ENCODE data around the gene RASL10A. TPM values are rescaled to one million over a fixed set of nuclear protein-coding genes. Genes with fewer than 3 reads are reported as not detected.
A peak's percentile ranks its signal among the peaks of the same experiment; 100 is the strongest.

Gene RASL10A
- polyA plus RNA-seq, 3 donors: 0.35 to 2.1 (median 0.50) TPM

DNA sequence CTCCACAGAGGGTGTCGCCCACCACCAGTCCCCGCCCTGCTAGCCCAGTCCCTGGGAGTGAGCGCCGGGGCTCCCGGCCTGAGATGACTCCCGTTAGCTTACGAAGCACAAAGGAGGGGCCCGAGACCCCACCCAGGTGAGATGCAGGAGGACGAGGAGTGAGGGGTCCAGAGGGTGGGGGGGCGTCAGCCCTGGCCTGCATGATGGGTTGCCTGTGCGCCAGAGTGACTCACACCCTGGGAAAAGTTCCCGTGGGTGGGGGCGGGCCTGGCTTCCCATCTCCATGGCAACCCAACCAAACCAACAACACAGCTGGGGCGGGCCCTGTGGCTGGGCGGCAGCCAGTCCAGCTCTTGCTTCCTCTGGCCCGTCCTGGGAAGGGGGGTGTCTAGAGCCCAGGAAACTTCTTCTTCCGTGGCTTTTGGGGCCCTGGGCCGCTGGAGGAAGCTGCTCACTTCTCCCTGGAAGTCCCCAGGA is 4.6 kb downstream of the RASL10A start:
- H3K9me3 Mint-ChIP-seq: peaks cover 4 to 26% (median 18%) of the 10 kb centered on the region in 7 donors
- intact Hi-C loops (cut with micrococcal nuclease): loop anchor here in 1 of 2 donors (5.0 kb wide), 1 partner anchor 76 kb away; the partner anchor contains the start of gene AP1B1
- H3K4me1 Mint-ChIP-seq: peaks cover 59% of the 10 kb centered on the region
- H3K4me1 ChIP-seq (ENCODE audit: control insufficient read depth in 1 of 2, insufficient read depth in 2 of 2, low read length in 2 of 2): peaks cover 53 to 96% of the 10 kb centered on the region in 2 donors
- H2AFZ ChIP-seq (ENCODE audit: insufficient read depth, low read depth, low read length, poor library complexity, severe bottlenecking): no peak overlapping the region
- H3K9me3 ChIP-seq (replicated peaks in 1 of 2; ENCODE audit: control insufficient read depth in 1 of 2, insufficient read depth in 1 of 2, low read length in 2 of 2): peaks cover 4 to 13% of the 10 kb centered on the region in 2 donors
- WGBS (ENCODE audit: insufficient coverage): 22% methylated on average over 9 of the region's 18 CpGs
- H3K4me3 ChIP-seq (replicated peaks in 1 of 3; ENCODE audit: low read depth in 2 of 3, low read length in 3 of 3): peak overlapping the region in 1 of 3 experiments; percentile 29
- peak; percentile 97 to 100 (median 98) for DNase-seq
- peak overlapping the region; percentile 51 to 70 for H3K4me3 Mint-ChIP-seq
- H3K27ac ChIP-seq (ENCODE audit: low read depth in 1 of 2, low read length in 2 of 2): peak overlapping the region; percentile 31 to 75
- no peaks in the 10 kb centered on the region for H3K79me2 ChIP-seq (ENCODE audit: insufficient read depth, low read length)
- peaks cover 32 to 66% (median 49%) of the 10 kb centered on the region in 3 donors for H3K27me3 Mint-ChIP-seq (ENCODE audit: low read depth in 3 of 3)
- H4K20me1 ChIP-seq (ENCODE audit: insufficient read depth, low read length): no peaks in the 10 kb centered on the region
- peak overlapping the region; percentile 55 for H3K9ac ChIP-seq (ENCODE audit: insufficient read depth, low read length, poor library complexity, severe bottlenecking)
- peak overlapping the region; percentile 79 to 95 (median 86) for H3K27ac Mint-ChIP-seq
- H3K27me3 ChIP-seq (ENCODE audit: control insufficient read depth in 2 of 2, insufficient read depth in 2 of 2, low read length in 2 of 2): peaks cover 17 to 54% of the 10 kb centered on the region in 2 donors
- no peaks in the 10 kb centered on the region for H3K36me3 ChIP-seq (replicated peaks in 1 of 2; ENCODE audit: control insufficient read depth in 1 of 2, insufficient read depth in 2 of 2, low read length in 2 of 2)
- peak overlapping the region; percentile 64 for H3K4me2 ChIP-seq (replicated peaks; ENCODE audit: extremely low read depth, low read length, poor library complexity, severe bottlenecking)
- H3K36me3 Mint-ChIP-seq: peaks cover 18 to 22% of the 10 kb centered on the region in 2 donors
- TF ChIP-seq, protein P1, sequence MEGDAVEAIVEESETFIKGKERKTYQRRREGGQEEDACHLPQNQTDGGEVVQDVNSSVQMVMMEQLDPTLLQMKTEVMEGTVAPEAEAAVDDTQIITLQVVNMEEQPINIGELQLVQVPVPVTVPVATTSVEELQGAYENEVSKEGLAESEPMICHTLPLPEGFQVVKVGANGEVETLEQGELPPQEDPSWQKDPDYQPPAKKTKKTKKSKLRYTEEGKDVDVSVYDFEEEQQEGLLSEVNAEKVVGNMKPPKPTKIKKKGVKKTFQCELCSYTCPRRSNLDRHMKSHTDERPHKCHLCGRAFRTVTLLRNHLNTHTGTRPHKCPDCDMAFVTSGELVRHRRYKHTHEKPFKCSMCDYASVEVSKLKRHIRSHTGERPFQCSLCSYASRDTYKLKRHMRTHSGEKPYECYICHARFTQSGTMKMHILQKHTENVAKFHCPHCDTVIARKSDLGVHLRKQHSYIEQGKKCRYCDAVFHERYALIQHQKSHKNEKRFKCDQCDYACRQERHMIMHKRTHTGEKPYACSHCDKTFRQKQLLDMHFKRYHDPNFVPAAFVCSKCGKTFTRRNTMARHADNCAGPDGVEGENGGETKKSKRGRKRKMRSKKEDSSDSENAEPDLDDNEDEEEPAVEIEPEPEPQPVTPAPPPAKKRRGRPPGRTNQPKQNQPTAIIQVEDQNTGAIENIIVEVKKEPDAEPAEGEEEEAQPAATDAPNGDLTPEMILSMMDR (IDR thresholded peaks at IDR 0.05): no peak

DNA sequence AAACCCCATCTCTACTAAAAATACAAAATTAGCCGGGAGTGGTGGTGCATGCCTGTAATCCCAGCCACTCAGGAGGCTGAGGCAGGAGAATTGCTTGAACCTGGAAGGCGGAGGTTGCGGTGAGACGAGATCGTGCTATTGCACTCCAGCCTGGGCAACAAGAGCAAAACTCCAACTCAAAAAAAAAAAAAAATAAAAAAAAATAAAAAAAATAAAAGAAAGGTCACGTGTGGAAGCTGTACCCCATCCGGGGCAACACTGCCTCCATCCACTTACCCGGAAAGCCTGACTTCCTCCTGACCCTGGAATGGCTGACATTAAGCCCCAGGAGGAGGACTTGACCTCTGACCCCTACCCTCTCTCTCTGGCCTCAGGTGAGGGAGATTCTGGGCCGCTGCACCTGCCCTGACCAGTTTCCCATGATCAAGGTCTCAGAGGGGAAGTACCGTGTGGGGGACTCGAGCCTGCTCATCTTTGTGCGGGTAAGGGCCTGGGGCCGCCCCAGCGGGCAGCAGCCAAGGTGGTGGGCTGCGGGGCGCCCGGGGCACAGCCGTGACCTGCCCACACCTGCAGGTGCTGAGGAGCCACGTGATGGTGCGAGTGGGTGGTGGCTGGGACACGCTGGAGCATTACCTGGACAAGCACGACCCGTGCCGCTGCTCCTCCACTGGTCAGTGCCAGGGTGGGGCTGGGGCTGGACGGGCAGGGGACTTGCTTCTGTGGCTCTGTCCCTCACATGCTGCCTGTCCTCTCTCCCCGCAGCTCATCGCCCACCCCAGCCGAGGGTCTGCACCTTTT is 5.2 kb downstream of the RASL10A start:
- Mint-ChIP-seq H3K9me3 (peaks cover 4 to 26% (median 17%) of the 10 kb centered on the region in 7 donors), H3K36me3 (peaks cover 19 to 23% of the 10 kb centered on the region in 2 donors), H3K27me3 (ENCODE audit: low read depth in 3 of 3) (peaks cover 36 to 67% (median 54%) of the 10 kb centered on the region in 3 donors), H3K27ac (peak overlapping the region; percentile 63 to 94 (median 86)), H3K4me3 (peak overlapping the region in 1 of 2 donors; percentile 46), H3K4me1 (peaks cover 60% of the 10 kb centered on the region)
- TF ChIP-seq, protein P1 (IDR thresholded peaks at IDR 0.05): no peak
- peak in 1 of 3 donors; percentile 29 for DNase-seq
- Histone ChIP-seq H3K36me3 (replicated peaks in 1 of 2; ENCODE audit: control insufficient read depth in 1 of 2, insufficient read depth in 2 of 2, low read length in 2 of 2) (no peaks in the 10 kb centered on the region), H3K27me3 (ENCODE audit: control insufficient read depth in 2 of 2, insufficient read depth in 2 of 2, low read length in 2 of 2) (peaks cover 15 to 56% of the 10 kb centered on the region in 2 donors), H2AFZ (ENCODE audit: insufficient read depth, low read depth, low read length, poor library complexity, severe bottlenecking) (no peak overlapping the region), H3K9ac (ENCODE audit: insufficient read depth, low read length, poor library complexity, severe bottlenecking) (peak overlapping the region; percentile 55), H3K4me1 (ENCODE audit: control insufficient read depth in 1 of 2, insufficient read depth in 2 of 2, low read length in 2 of 2) (peaks cover 52 to 95% of the 10 kb centered on the region in 2 donors), H3K79me2 (ENCODE audit: insufficient read depth, low read length) (no peaks in the 10 kb centered on the region), H3K4me3 (replicated peaks in 1 of 3; ENCODE audit: low read depth in 2 of 3, low read length in 3 of 3) (peak overlapping the region in 1 of 3 experiments; percentile 29), H3K4me2 (replicated peaks; ENCODE audit: extremely low read depth, low read length, poor library complexity, severe bottlenecking) (peak overlapping the region; percentile 64), H3K27ac (ENCODE audit: low read depth in 1 of 2, low read length in 2 of 2) (peak overlapping the region; percentile 31 to 65), H4K20me1 (ENCODE audit: insufficient read depth, low read length) (no peaks in the 10 kb centered on the region), H3K9me3 (replicated peaks in 1 of 2; ENCODE audit: control insufficient read depth in 1 of 2, insufficient read depth in 1 of 2, low read length in 2 of 2) (peaks cover 4 to 11% of the 10 kb centered on the region in 2 donors)
- intact Hi-C loops (cut with micrococcal nuclease): loop anchor here in 1 of 2 donors (5.0 kb wide), 1 partner anchor 77 kb away; the partner anchor contains the start of gene AP1B1
- 80% methylated on average over 20 of the region's 28 CpGs for WGBS (ENCODE audit: insufficient coverage)
